Stimulated activated CD4-positive, alpha-beta T cell treated with anti-CD3 and anti-CD28 coated beads, Interleukin-2, amount 100 ng/mL, for 4 hours (primary cell): Measurements from ENCODE around the gene SERTAD1.
A peak's percentile ranks its signal among the peaks of the same experiment; 100 is the strongest.
"Not testable (repeated sequence)": the region's sequence is repeated elsewhere in the genome, so short reads cannot be mapped to it uniquely, and the experiment has no call there.

ENCODE experiments used
- DNase-seq: peaks from one replicate; pipeline ENCODE4 v3.0.0-alpha.2; 2020; ENCODE audit warnings: low read depth

SERTAD1 gene

GRCh38 chr19:40425450-40426287, at the start of gene SERTAD1:
TSS of gene SERTAD1 (minus strand) at chr19:40425992. CDS start at chr19:40423546, 2,446 bp downstream.
- DNase-seq, result peak; percentile 100

GRCh38 chr19:40474737-40475136, 48.9 kb upstream of the SERTAD1 start:
- DNase-seq, result no peak

- no peak for DNase-seq
Observed at GRCh38 chr19:40472516-40472915, 46.7 kb upstream of the SERTAD1 start.

- DNase-seq, result no peak
Observed at GRCh38 chr19:40471111-40471510, 45.3 kb upstream of the SERTAD1 start.

- DNase-seq, result no peak
Observed at GRCh38 chr19:40469011-40469410, 43.2 kb upstream of the SERTAD1 start.

GRCh38 chr19:40466985-40467734, 41.4 kb upstream of the SERTAD1 start, which contains the start of gene SPTBN4:
TSS of gene SPTBN4 (plus strand) at chr19:40467001. CDS start at chr19:40472622, 5,621 bp downstream.
- DNase-seq, result no peak

- peak; percentile 81 for DNase-seq
Observed at GRCh38 chr19:40466219-40466984, 40.6 kb upstream of the SERTAD1 start.

GRCh38 chr19:40465557-40466218, 39.9 kb upstream of the SERTAD1 start, which contains the start of gene BLVRB:
TSS of gene BLVRB (minus strand) at chr19:40465745. CDS start at chr19:40465688, 57 bp downstream.
- DNase-seq, result peak; percentile 99

GRCh38 chr19:40465025-40465556, 39.3 kb upstream of the SERTAD1 start:
- DNase-seq, result no peak

GRCh38 chr19:40464059-40465024, 38.5 kb upstream of the SERTAD1 start:
- peak; percentile 65 for DNase-seq

GRCh38 chr19:40463587-40464037, 37.8 kb upstream of the SERTAD1 start:
- not testable (repeated sequence) for DNase-seq

GRCh38 chr19:40461669-40462221, 36.0 kb upstream of the SERTAD1 start:
- DNase-seq, result no peak

- DNase-seq, result no peak
Observed at GRCh38 chr19:40460185-40460584, 34.4 kb upstream of the SERTAD1 start.

- DNase-seq, result no peak
Observed at GRCh38 chr19:40458597-40458974, 32.8 kb upstream of the SERTAD1 start.

GRCh38 chr19:40457953-40458596, 32.3 kb upstream of the SERTAD1 start:
- no peak for DNase-seq

- no peak for DNase-seq
Observed at GRCh38 chr19:40457048-40457447, 31.3 kb upstream of the SERTAD1 start.

- not testable (repeated sequence) for DNase-seq
Observed at GRCh38 chr19:40453943-40454342, 28.2 kb upstream of the SERTAD1 start.

GRCh38 chr19:40453151-40453735, 27.5 kb upstream of the SERTAD1 start:
- no peak for DNase-seq

GRCh38 chr19:40452016-40452415, 26.2 kb upstream of the SERTAD1 start:
- no peak for DNase-seq
